HG02798 (cell line): ENCODE measurements around the gene TJP3.

Experiments
- ATAC-seq: cut with Tn5 transposase; IDR thresholded peaks from one replicate; pipeline ENCODE4 v1.9.1; 2021; ENCODE audit warnings: mild to moderate bottlenecking; ENCODE audit not compliant: unreplicated experiment, poor library complexity

Gene TJP3

GRCh38 chr19:3778899-3779723 lies 70.9 kb downstream of the TJP3 start:
- no peak for ATAC-seq

GRCh38 chr19:3780786-3781304 lies 72.7 kb downstream of the TJP3 start:
- no peak for ATAC-seq

GRCh38 chr19:3781603-3782002 lies 73.4 kb downstream of the TJP3 start:
- no peak for ATAC-seq

GRCh38 chr19:3782330-3782729 lies 74.1 kb downstream of the TJP3 start:
- no peak for ATAC-seq

- no peak for ATAC-seq
Measured at GRCh38 chr19:3782903-3783302, 74.7 kb downstream of the TJP3 start.

GRCh38 chr19:3783660-3784584 lies 75.7 kb downstream of the TJP3 start:
- ATAC-seq = no peak

- no peak for ATAC-seq
Measured at GRCh38 chr19:3784607-3785450, 76.6 kb downstream of the TJP3 start.

- no peak for ATAC-seq
Measured at GRCh38 chr19:3785451-3785937, 77.3 kb downstream of the TJP3 start.

- no peak for ATAC-seq
Measured at GRCh38 chr19:3785938-3786824, 78.0 kb downstream of the TJP3 start, which contains the start of gene MATK. MATK (minus strand) TSS chr19:3786381; CDS start chr19:3785135, 1,246 bp downstream.

- no peak for ATAC-seq
Measured at GRCh38 chr19:3788996-3789778, 81.0 kb downstream of the TJP3 start.

GRCh38 chr19:3790209-3790734 lies 82.1 kb downstream of the TJP3 start:
- ATAC-seq = no peak

GRCh38 chr19:3790941-3791340 lies 82.8 kb downstream of the TJP3 start:
- no peak for ATAC-seq

GRCh38 chr19:3792114-3792513 lies 83.9 kb downstream of the TJP3 start:
- no peak for ATAC-seq

- ATAC-seq = no peak
Measured at GRCh38 chr19:3793799-3794198, 85.6 kb downstream of the TJP3 start.

- ATAC-seq = no peak
Measured at GRCh38 chr19:3796358-3796757, 88.2 kb downstream of the TJP3 start.

- ATAC-seq = no peak
Measured at GRCh38 chr19:3798137-3798536, 90.0 kb downstream of the TJP3 start.
